Esophagus muscularis mucosa (tissue), 4 donors: Measurements from ENCODE around the gene UBL3. TPM values are rescaled to one million over a fixed set of nuclear protein-coding genes. Genes with fewer than 3 reads are reported as not detected.

ENCODE experiments used
- DNase-seq: peaks from one replicate; pipeline ENCODE4 v3.0.0-alpha.2; 2017; ENCODE audit errors: extremely low spot score
- H3K27ac ChIP-seq, 4 donors: fragments of 200-600 bp; sonication (generic); replicated peaks in 1 of 4; 1 replicate in 3 of 4; 2 replicates in 1 of 4; pipeline ENCODE4 v1.5.1; 2016 to 2019; ENCODE audit warnings: mild to moderate bottlenecking in 1 of 4
- H3K27me3 ChIP-seq, 4 donors: fragments of 200-600 bp; sonication (generic); one replicate each; pipeline versions ENCODE4 v1.5.1 to v1.6.0; 2016 to 2019
- H3K36me3 ChIP-seq, 4 donors: fragments of 200-600 bp; sonication (generic); one replicate each; pipeline ENCODE4 v1.5.1; 2016 to 2019
- H3K4me1 ChIP-seq, 4 donors: fragments of 200-600 bp; sonication (generic); one replicate each; pipeline ENCODE4 v1.5.1; 2016 to 2019
- H3K4me3 ChIP-seq, 4 donors: fragments of 200-600 bp; sonication (generic); 1 replicate in 2 of 4; 2 replicates in 2 of 4; pipeline ENCODE4 v1.5.1; 2016 to 2019; ENCODE audit warnings: mild to moderate bottlenecking in 4 of 4, moderate library complexity in 1 of 4
- H3K9me3 ChIP-seq, 4 donors: fragments of 200-600 bp; sonication (generic); 1 replicate in 3 of 4; 2 replicates in 1 of 4; pipeline ENCODE4 v1.5.1; 2016 to 2019
- CTCF ChIP-seq, 3 experiments: fragments of 200-600 bp in 2 of 3; fragments of 450-650 bp in 1 of 3; sonication (generic) in 2 of 3; IDR thresholded peaks; one replicate each; pipeline ENCODE4 v1.5.1; 2017 to 2019; ENCODE audit warnings: antibody characterized with exemption in 3 of 3, mild to moderate bottlenecking in 2 of 3, moderate library complexity in 1 of 3
- EP300 ChIP-seq: sonication (generic); formaldehyde crosslinking; IDR thresholded peaks from one replicate; pipeline ENCODE4 v1.6.1; 2017; ENCODE audit warnings: antibody characterized with exemption
- POLR2A ChIP-seq: fragments of 450-650 bp; IDR thresholded peaks from one replicate; pipeline ENCODE4 v1.6.1; 2017; ENCODE audit warnings: antibody characterized with exemption, moderate library complexity, mild to moderate bottlenecking, low read depth
- POLR2AphosphoS5 ChIP-seq, 2 donors: sonication (generic); formaldehyde crosslinking; IDR thresholded peaks; one replicate each; pipeline ENCODE4 v1.6.1; 2017; ENCODE audit warnings: antibody characterized with exemption in 2 of 2
- WGBS: methylation state at CpG from one replicate; pipeline ENCODE4 v1.1.5; 2018; 5-methylcytosine and 5-hydroxymethylcytosine counted together
- intact Hi-C: fragments of 100-400 bp; cut with DNase I; formaldehyde crosslinking; loops from one replicate; pipeline ENCODE4 v1.15.1; 2023
- total RNA-seq, 4 donors: library from RNA; depleted of rRNA; stranded (reverse); fragments of >200 nt; gene quantifications; one replicate each; pipeline versions ENCODE4 v1.1.0 to v1.2.1, GENCODE V29; 2016

UBL3 gene
- total RNA-seq, 4 donors from 2014 or later = 30.2 to 44.5 (median 32.6) TPM

GRCh38 chr13:29810898-29811297 is 39.5 kb downstream of the UBL3 start:
- no peaks in the 10 kb centered on the region for H3K9me3 ChIP-seq
- H3K4me3 ChIP-seq = no peak overlapping the region
- intact Hi-C loops = no loop called here
- H3K4me1 ChIP-seq = peaks cover 24 to 67% (median 56%) of the 10 kb centered on the region in 4 donors
- DNase-seq = no peak
- H3K27me3 ChIP-seq = no peaks in the 10 kb centered on the region
- no peak for TF ChIP-seq POLR2AphosphoS5 (IDR thresholded peaks at IDR 0.05)
- TF ChIP-seq POLR2A = no peak
- no peak for TF ChIP-seq EP300
- TF ChIP-seq CTCF (IDR thresholded peaks at IDR 0.05) = no peak
- 94% methylated on average over 4 of the region's 4 CpGs for WGBS
- H3K36me3 ChIP-seq = no peaks in the 10 kb centered on the region
- H3K27ac ChIP-seq = no peak overlapping the region

DNA sequence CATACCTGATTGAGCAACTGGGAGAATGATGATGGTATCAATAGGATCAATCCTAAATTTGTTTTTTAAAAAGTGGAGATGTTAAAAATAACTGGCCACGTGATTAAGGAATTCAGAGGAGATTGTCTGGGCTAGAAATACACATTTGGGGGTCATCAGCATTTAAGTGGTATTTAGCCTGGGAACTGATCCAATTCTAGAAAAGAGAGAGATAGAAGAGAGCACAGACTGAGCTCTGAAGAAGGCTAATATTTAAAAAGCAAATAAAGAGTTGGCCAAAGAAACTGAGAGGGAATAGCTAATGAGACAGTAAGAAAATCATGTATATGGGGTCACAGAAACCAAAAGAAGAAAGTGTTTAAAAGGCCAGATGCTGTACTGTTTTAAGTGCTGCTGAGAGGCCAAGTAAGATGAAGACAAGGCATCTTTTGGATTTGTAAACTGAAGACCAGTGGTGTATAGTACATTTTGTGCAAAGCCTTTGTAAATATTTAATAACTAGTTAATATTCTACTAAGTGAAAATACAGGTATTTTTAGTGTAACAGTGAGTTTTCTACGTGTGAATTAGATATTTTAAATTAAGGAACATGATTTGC is 40.2 kb downstream of the UBL3 start:
- no peak for TF ChIP-seq POLR2AphosphoS5 (IDR thresholded peaks at IDR 0.05)
- TF ChIP-seq CTCF (IDR thresholded peaks at IDR 0.05) = no peak
- TF ChIP-seq EP300 = no peak
- no peak for TF ChIP-seq POLR2A
- DNase-seq = no peak
- H3K36me3 ChIP-seq = no peaks in the 10 kb centered on the region
- peaks cover 24 to 66% (median 54%) of the 10 kb centered on the region in 4 donors for H3K4me1 ChIP-seq
- H3K4me3 ChIP-seq = no peak overlapping the region
- 32% methylated on average over 2 of the region's 2 CpGs for WGBS
- H3K9me3 ChIP-seq = no peaks in the 10 kb centered on the region
- intact Hi-C loops = no loop called here
- no peak overlapping the region for H3K27ac ChIP-seq
- no peaks in the 10 kb centered on the region for H3K27me3 ChIP-seq

GRCh38 chr13:29808264-29808663 is 42.2 kb downstream of the UBL3 start:
- Histone ChIP-seq H3K4me3 (no peak overlapping the region), H3K27me3 (no peaks in the 10 kb centered on the region), H3K36me3 (no peaks in the 10 kb centered on the region), H3K9me3 (no peaks in the 10 kb centered on the region), H3K4me1 (peaks cover 24 to 55% (median 47%) of the 10 kb centered on the region in 4 donors), H3K27ac (no peak overlapping the region)
- no peak for DNase-seq
- intact Hi-C loops = no loop called here
- TF ChIP-seq EP300 (no peak), POLR2AphosphoS5 (IDR thresholded peaks at IDR 0.05) (no peak), CTCF (IDR thresholded peaks at IDR 0.05) (no peak), POLR2A (no peak)

DNA sequence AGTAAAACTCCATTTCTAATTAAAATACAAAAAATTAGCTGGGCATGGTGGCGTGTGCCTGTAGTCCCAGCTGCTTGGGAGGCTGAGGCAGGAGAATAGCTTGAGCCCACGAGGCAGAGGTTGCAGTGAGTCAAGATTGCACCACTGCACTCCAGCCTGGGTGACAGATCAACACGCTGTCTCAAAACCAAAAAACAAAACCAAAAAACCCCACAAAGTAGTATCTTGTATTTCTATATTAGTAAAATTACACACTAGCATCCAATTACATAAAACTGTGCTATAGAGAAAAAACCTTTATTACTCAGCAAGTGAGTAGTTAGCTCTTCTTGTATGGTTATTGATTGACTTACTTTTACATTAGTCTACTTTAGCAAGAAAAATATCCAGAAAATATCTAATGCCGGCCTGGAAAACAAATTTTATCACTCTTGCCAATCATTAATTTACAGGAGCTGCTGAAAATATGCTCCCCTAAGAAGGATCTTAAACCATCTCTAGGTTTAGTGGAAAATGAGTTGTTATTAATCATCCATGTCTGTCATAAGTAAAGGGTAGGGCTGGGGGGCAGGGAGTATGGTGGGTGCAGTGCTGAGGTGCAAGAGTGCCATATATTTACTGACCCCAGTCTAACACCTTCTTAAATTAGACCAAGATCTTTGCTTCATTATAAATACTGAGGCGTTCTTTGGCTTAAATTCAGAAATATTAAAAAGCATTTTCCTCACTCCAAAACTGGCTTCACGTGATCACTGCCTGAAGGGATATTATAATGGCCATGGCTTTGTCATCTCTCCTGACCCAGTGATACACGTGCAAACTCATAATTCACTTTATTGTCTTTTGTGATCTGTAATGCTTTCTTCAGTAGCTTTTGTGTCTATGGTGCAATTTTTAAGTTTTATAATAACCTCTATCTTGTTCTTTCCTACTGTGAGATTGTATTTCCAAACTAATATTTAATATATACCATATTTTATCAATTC is 44.1 kb downstream of the UBL3 start:
- no peaks in the 10 kb centered on the region for H3K36me3 ChIP-seq
- no peaks in the 10 kb centered on the region for H3K27me3 ChIP-seq
- WGBS = 71% methylated on average over 7 of the region's 7 CpGs
- no peaks in the 10 kb centered on the region for H3K9me3 ChIP-seq
- H3K4me3 ChIP-seq = no peak overlapping the region
- intact Hi-C loops = no loop called here
- no peak for TF ChIP-seq CTCF (IDR thresholded peaks at IDR 0.05)
- no peak for TF ChIP-seq POLR2AphosphoS5 (IDR thresholded peaks at IDR 0.05)
- TF ChIP-seq EP300 = no peak
- no peak for TF ChIP-seq POLR2A
- DNase-seq = no peak
- H3K27ac ChIP-seq = no peak overlapping the region
- H3K4me1 ChIP-seq = peaks cover 29 to 65% (median 49%) of the 10 kb centered on the region in 4 donors
